ENCODE results near the gene BOC.

Gene BOC

GRCh38 chr3:113210604-113211329, 590 bp upstream of the BOC start:
- Histone ChIP-seq H3K27me3 (ENCODE audit: insufficient read depth, poor library complexity, severe bottlenecking) (peaks cover 47% of the 10 kb centered on the region), H3K27ac (replicated peaks) (no peak overlapping the region), H3K4me3 (replicated peaks; ENCODE audit: insufficient read depth, low read length) (no peak overlapping the region)
- no peak for DNase-seq (ENCODE audit: low read depth in 1 of 2, low spot score in 1 of 2)
- TF ChIP-seq GABPA (IDR thresholded peaks at IDR 0.05; ENCODE audit: low read depth) (no peak), REST (IDR thresholded peaks at IDR 0.05; ENCODE audit: insufficient replicate concordance, low read depth) (no peak), POLR2AphosphoS5 (IDR thresholded peaks at IDR 0.05; ENCODE audit: low read depth) (no peak), SPI1 (IDR thresholded peaks at IDR 0.05; ENCODE audit: borderline replicate concordance, low read depth) (no peak), CTCF (IDR thresholded peaks at IDR 0.05; ENCODE audit: insufficient read depth, low read length) (no peak)

- DNase-seq (ENCODE audit: low read depth in 1 of 2, low spot score in 1 of 2): peak in 1 of 2 experiments; percentile 25
- Histone ChIP-seq H3K4me3 (replicated peaks; ENCODE audit: insufficient read depth, low read length) (peak overlapping the region; percentile 38), H3K27me3 (ENCODE audit: insufficient read depth, poor library complexity, severe bottlenecking) (peaks cover 51% of the 10 kb centered on the region), H3K27ac (replicated peaks) (no peak overlapping the region)
- TF ChIP-seq REST (IDR thresholded peaks at IDR 0.05; ENCODE audit: insufficient replicate concordance, low read depth) (no peak), SPI1 (IDR thresholded peaks at IDR 0.05; ENCODE audit: borderline replicate concordance, low read depth) (peak; percentile 92)
These were observed 940 bp downstream of the BOC start for GRCh38 chr3:113212150-113212843.

GRCh38 chr3:113212844-113213375, 1.6 kb downstream of the BOC start:
- DNase-seq (ENCODE audit: low read depth in 1 of 2, low spot score in 1 of 2): no peak
- no peak overlapping the region for H3K4me3 ChIP-seq (replicated peaks; ENCODE audit: insufficient read depth, low read length)
- peaks cover 49% of the 10 kb centered on the region for H3K27me3 ChIP-seq (ENCODE audit: insufficient read depth, poor library complexity, severe bottlenecking)
- TF ChIP-seq GABPA (IDR thresholded peaks at IDR 0.05; ENCODE audit: low read depth): no peak
- no peak for TF ChIP-seq CTCF (IDR thresholded peaks at IDR 0.05; ENCODE audit: insufficient read depth, low read length)
- no peak for TF ChIP-seq REST (IDR thresholded peaks at IDR 0.05; ENCODE audit: insufficient replicate concordance, low read depth)
- TF ChIP-seq POLR2AphosphoS5 (IDR thresholded peaks at IDR 0.05; ENCODE audit: low read depth): no peak
- no peak for TF ChIP-seq SPI1 (IDR thresholded peaks at IDR 0.05; ENCODE audit: borderline replicate concordance, low read depth)
- H3K27ac ChIP-seq (replicated peaks): no peak overlapping the region

Measured in HL-60 (cell line).